HG02678 (cell line): ENCODE data around the gene EPX.

Source experiments
- ATAC-seq: cut with Tn5 transposase; IDR thresholded peaks from one replicate; pipeline ENCODE4 v1.9.1; 2021; ENCODE audit warnings: mild to moderate bottlenecking, moderate library complexity; ENCODE audit not compliant: unreplicated experiment

The EPX gene

GRCh38 chr17:58184986-58185761 is 7.4 kb upstream of the EPX start:
- ATAC-seq, result no peak

- ATAC-seq, result no peak
These were observed 5.9 kb upstream of the EPX start for GRCh38 chr17:58186591-58186990.

GRCh38 chr17:58187063-58187462 is 5.5 kb upstream of the EPX start:
- ATAC-seq, result no peak

- ATAC-seq, result no peak
These were observed 4.9 kb upstream of the EPX start for GRCh38 chr17:58187675-58188074.

GRCh38 chr17:58189436-58190146 is 2.9 kb upstream of the EPX start:
- ATAC-seq, result no peak

GRCh38 chr17:58191241-58191896 is 1.2 kb upstream of the EPX start:
- ATAC-seq, result no peak

DNA sequence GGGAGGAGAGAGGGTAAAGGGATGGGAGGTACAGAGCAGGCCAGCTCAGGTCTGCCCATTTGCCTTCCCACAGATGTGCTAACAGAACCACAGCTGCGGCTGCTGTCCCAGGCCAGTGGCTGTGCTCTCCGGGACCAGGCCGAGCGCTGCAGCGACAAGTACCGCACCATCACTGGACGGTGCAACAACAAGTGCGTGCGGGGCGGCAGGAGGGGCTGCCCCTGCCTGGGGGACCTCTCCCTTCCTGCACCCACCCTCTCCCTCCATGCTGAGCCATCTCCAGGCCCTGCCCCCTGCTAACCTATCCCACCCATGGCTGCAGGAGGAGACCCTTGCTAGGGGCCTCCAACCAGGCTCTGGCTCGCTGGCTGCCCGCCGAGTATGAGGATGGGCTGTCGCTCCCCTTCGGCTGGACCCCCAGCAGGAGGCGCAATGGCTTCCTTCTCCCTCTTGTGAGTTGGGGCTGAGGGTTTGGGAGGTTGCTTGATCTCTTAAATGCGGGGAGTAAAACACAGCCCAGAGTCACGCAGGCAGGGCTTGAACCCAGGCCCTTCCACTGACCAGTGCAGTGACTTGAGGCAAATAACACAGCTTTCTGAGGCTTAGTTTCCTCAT is 1.2 kb downstream of the EPX start:
- ATAC-seq, result no peak

DNA sequence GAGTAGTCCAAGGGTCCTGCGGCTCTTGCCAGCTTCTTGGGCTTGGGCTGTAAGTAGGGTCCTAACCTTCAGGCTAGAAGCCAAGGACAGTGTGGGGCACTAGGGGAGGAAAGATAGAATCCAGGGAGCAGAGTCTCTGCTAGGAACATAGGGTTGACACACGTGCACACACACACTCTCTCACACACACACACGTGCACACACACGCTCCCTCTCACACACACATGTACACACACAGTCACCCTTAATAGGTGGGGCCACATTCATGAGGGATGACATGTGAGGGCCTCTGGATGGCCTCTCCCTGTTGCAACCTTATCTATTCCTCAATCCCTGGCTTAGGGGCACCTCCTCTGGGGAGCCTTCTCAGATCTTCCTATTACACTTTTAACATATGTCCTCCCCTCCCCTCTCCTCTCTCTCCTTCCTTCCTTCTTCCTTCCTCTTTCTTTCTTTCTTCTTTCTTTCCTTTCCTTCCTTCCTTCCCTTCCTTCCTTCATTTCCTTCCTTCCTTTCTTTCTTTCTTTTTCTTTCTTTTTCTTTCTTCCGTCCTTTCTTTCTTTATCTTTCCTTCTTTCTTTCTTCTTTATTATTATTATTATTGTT is 3.1 kb downstream of the EPX start:
- ATAC-seq, result no peak

DNA sequence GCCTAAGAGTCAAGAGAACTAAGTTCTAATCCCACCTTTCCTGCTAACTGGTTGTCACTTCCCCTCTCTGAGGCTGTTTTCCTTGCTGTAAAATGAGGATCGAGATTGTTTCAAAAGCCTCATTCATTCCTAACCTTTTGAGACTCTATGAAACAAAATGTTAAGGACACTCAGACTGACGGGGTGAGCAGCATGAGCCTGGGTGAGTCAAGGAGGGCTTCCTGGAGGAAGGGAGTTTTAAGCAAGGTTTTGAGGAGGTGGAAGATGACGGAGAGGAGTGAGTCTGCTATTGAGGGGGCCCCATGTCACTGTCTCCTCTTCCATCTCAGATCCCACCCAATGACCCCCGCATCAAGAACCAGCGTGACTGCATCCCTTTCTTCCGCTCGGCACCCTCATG is 4.1 kb downstream of the EPX start:
- ATAC-seq, result no peak

GRCh38 chr17:58200024-58200633 is 7.6 kb downstream of the EPX start:
- ATAC-seq, result no peak

GRCh38 chr17:58202859-58203258 is 10.3 kb downstream of the EPX start:
- ATAC-seq, result no peak

DNA sequence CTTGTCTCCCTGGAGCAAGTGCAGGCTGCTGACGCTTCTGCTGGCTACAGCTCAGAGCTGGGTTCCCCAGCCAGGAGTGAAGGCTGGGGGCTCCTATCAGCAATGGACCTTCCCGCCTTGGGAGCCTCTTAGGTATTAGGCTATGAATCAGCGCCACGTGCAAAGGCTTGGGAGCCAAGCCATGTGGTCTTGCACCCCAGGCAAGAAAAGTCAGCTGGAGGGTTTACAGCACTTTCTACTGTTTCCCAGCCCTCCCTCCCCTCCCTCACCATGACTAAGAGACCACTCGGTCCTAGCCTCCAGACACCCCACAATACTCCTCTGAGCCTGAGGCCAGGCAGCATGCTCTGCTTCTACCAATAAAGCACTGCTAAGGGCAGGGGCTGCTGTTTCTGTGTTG is 12.3 kb downstream of the EPX start:
- ATAC-seq, result no peak

GRCh38 chr17:58205936-58206335 is 13.4 kb downstream of the EPX start:
- no peak for ATAC-seq

DNA sequence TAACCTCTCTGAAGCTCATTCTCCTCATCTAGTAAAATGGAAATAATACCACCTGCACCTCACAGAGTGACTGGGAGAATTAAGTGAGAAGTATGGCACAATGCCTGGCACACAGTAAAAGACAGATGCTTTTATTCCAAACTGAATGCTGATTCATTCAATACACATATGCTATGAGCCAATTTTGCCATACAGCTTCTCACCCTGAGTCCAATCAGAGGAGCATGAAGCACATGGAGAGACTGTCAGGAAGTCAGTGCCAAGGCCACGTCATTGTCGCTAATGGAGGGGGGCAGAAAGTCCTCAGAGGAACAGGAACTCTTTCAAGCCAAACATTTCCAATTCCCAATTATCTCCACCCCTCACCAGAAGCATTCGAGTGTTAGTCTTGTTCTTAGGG is 14.9 kb downstream of the EPX start:
- no peak for ATAC-seq

DNA sequence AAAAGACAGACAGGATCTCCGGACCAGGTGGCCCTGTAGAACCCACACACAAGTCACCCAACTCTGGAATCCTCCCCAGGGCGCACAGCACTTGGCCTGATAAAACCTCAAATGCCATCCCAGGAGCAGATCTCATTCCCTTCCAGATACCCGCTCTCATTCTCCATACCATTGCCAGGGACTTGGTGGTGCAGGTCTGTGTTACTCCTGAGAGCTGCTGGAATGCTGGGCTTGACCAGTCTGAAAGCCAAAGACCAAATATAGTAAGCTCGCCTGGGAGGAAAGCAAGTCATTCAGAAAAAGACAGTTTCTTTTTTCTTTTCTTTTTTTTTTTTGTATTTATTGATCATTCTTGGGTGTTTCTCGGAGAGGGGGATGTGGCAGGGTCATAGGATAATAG is 15.8 kb downstream of the EPX start:
- ATAC-seq, result no peak

DNA sequence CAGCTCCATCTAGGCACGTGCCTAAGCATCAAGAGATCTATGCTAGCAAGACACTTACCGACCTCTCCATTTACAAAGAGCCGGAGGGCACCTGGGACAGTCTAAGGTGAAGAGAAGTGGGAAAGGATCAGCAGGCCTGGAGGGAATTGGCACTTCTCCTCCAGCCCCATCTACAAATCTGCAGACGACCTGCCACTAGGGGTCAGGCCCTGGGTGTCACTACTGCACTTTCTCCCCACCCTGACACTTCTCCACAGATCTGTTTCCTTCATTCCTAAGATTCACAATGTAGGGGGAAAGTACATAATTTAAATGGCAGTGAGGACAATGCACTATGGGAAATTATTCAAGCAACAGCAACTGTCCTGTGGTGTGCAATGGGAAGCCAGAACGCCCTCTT is 18.4 kb downstream of the EPX start:
- no peak for ATAC-seq

DNA sequence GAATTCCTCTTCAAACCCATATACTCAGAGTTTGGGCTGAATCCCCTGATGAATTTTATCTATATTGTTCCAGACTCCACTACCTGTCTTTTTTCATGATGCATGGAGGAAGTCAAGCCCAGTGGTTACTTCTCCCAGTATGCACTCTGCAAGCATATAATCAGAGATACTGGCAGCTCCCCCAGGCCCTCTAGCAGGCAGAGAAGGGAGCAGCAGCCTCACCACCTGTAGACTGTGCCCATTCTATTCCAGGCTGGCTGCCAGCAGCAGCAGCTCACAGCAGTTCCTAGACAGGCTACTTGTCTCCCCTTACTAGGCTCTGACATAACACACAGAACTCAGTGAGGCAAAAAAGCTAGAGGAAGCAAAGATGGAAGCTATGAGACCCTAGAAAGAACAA is 23.2 kb downstream of the EPX start:
- ATAC-seq, result no peak

- no peak for ATAC-seq
These were observed 25.2 kb downstream of the EPX start for GRCh38 chr17:58217766-58218165.

- peak; percentile 97 for ATAC-seq
These were observed 26.7 kb downstream of the EPX start, which contains the start of gene MKS1 for GRCh38 chr17:58219007-58219788. Gene MKS1 (minus strand): TSS chr17:58219255. CDS start chr17:58219230, 25 bp downstream.

GRCh38 chr17:58219789-58220183 is 27.3 kb downstream of the EPX start:
- ATAC-seq, result no peak
